OCI-LY7 (cell line): ENCODE measurements around the gene SMYD3.

Experiments used
- EZH2phosphoT487 ChIP-seq: fragments of 200-600 bp; sonication (generic); IDR thresholded peaks from 2 replicates; pipeline ENCODE4 v1.6.1; 2018; ENCODE audit warnings: low read depth, borderline replicate concordance, mild to moderate bottlenecking, mixed run types, antibody characterized with exemption, low read length, moderate library complexity, mixed read lengths
- TF ChIP-seq, protein P1 (sequence below): fragments of 200-600 bp; sonication (generic); conservative IDR thresholded peaks from 2 replicates; pipeline ENCODE4 v1.5.1; 2014; ENCODE audit warnings: mild to moderate bottlenecking, antibody characterized with exemption, low read length, moderate library complexity, mixed read lengths

DNA sequence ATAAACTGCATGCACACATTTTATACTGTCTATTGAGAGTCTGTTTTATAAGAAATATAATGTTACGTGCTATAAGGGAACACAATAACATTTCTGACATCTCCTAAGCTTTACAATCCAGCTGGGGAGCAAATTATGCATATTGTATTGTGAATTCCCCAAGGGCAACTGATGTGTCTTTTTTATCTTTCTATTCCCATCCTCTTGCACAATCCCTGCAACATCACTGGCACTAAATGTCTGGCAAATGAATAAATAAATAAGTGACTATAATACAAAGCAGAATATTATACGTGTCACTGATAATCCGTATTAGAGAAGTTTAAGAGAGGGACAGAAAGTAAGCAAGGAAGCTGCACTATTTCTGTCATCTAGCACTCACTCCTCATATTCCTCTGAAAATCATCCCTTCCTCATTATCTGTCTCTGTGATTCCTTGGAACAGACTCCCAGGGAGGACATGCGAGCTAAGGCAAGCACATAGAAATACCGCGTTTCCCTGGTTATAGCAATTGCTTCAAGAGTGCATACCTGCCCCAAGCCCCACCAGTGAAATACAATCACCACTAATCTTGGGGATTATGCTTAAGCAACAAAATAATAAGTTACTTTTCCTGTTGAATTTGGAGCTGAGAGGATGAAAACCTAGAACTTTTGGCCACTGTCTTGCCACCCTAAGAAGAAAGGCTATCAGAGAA lies 205.4 kb downstream of the SMYD3 start:
- TF ChIP-seq, protein P1, sequence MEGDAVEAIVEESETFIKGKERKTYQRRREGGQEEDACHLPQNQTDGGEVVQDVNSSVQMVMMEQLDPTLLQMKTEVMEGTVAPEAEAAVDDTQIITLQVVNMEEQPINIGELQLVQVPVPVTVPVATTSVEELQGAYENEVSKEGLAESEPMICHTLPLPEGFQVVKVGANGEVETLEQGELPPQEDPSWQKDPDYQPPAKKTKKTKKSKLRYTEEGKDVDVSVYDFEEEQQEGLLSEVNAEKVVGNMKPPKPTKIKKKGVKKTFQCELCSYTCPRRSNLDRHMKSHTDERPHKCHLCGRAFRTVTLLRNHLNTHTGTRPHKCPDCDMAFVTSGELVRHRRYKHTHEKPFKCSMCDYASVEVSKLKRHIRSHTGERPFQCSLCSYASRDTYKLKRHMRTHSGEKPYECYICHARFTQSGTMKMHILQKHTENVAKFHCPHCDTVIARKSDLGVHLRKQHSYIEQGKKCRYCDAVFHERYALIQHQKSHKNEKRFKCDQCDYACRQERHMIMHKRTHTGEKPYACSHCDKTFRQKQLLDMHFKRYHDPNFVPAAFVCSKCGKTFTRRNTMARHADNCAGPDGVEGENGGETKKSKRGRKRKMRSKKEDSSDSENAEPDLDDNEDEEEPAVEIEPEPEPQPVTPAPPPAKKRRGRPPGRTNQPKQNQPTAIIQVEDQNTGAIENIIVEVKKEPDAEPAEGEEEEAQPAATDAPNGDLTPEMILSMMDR = no peak
- no peak for TF ChIP-seq EZH2phosphoT487
